GM12878 (cell line): Measurements from ENCODE around the gene KCNMB2. TPM values are rescaled to one million over a fixed set of nuclear protein-coding genes. Genes with fewer than 3 reads are reported as not detected.

Experiments
- ATAC-seq: fragments of 200-7000 bp; cut with Tn5 transposase; 3 replicates; pipeline ENCODE4 v1.9.1; 2020; ENCODE audit warnings: mild to moderate bottlenecking, moderate library complexity
- BruUV-seq: library from RNA; stranded (reverse); fragments of 400-500 nt; replicated peaks from 2 replicates; lab custom pipeline; 2021; lab: Mats Ljungman, UMichigan
- CTCF ChIA-PET: fragments of 300-600 bp; sonication (Branson Sonifier 250); formaldehyde crosslinking; extraction: SDS; loops from one replicate; lab custom pipeline; 2021; ENCODE audit warnings: inconsistent platforms; lab: Yijun Ruan, JAX
- POLR2A ChIA-PET: fragments of 350-600 bp; formaldehyde crosslinking; extraction: SDS; loops from one replicate; lab custom pipeline; 2021; ENCODE audit warnings: inconsistent platforms; lab: Charles Lee
- RAD21 ChIA-PET: fragments of 300-600 bp; sonication (Branson Sonifier 250); formaldehyde crosslinking; loops from one replicate; lab custom pipeline; 2023; ENCODE audit warnings: antibody characterized with exemption; ENCODE audit not compliant: unreplicated experiment; lab: Charles Lee
- SMC1A ChIA-PET: fragments of 300-600 bp; sonication (Branson Sonifier 250); formaldehyde crosslinking; loops from one replicate; lab custom pipeline; 2023; ENCODE audit not compliant: unreplicated experiment, uncharacterized antibody; lab: Charles Lee
- DNase-seq: peaks from one replicate; pipeline ENCODE4 v3.0.0-alpha.2; 2011; ENCODE audit warnings: low read depth, low spot score
- FAIRE-seq: peaks from 3 replicates; lab custom pipeline; 2011; peaks lifted over from hg19 to GRCh38; lab: Jason Lieb, UNC
- H2AFZ ChIP-seq: 2 replicates; pipeline ENCODE4 v1.6.0; 2011; ENCODE audit warnings: low read depth, low read length, control low read depth; ENCODE audit not compliant: control insufficient read depth
- H3K27ac ChIP-seq: 2 replicates; pipeline ENCODE4 v1.5.1; 2011; ENCODE audit warnings: control low read depth; ENCODE audit not compliant: control insufficient read depth, insufficient read depth
- H3K27me3 ChIP-seq, 2 experiments: replicated peaks in 1 of 2; 2 replicates each; pipeline versions ENCODE4 v1.6.0 to v1.6.1; 2011; ENCODE audit warnings: low read length in 1 of 2; ENCODE audit not compliant: control insufficient read depth in 2 of 2, insufficient read depth in 2 of 2
- H3K36me3 ChIP-seq, 2 experiments: 2 replicates each; pipeline ENCODE4 v1.5.1; 2011; ENCODE audit warnings: low read length in 1 of 2; ENCODE audit not compliant: control insufficient read depth in 2 of 2, insufficient read depth in 2 of 2
- H3K4me1 ChIP-seq: 2 replicates; pipeline ENCODE4 v1.6.1; 2011; ENCODE audit warnings: mild to moderate bottlenecking, low read length, moderate library complexity, mixed read lengths; ENCODE audit not compliant: control insufficient read depth, insufficient read depth
- H3K4me2 ChIP-seq: 2 replicates; pipeline ENCODE4 v1.6.0; 2011; ENCODE audit warnings: control low read depth; ENCODE audit not compliant: control insufficient read depth, insufficient read depth
- H3K4me3 ChIP-seq: fragments of 200-600 bp; sonication (generic); 2 replicates; pipeline ENCODE4 v1.5.1; 2016
- H3K79me2 ChIP-seq: 2 replicates; pipeline ENCODE4 v1.6.0; 2011; ENCODE audit warnings: low read length; ENCODE audit not compliant: control insufficient read depth, insufficient read depth
- H3K9ac ChIP-seq: 2 replicates; pipeline ENCODE4 v1.8.0; 2011; ENCODE audit warnings: low read length, control low read depth, mixed read lengths; ENCODE audit not compliant: control insufficient read depth, insufficient read depth
- H3K9me3 ChIP-seq: replicated peaks from 3 replicates; pipeline ENCODE4 v1.5.1; 2011; ENCODE audit warnings: mild to moderate bottlenecking, low read length; ENCODE audit not compliant: control insufficient read depth, insufficient read depth
- H4K20me1 ChIP-seq: 2 replicates; pipeline ENCODE4 v1.6.0; 2011; ENCODE audit not compliant: control insufficient read depth, insufficient read depth
- BCL3 ChIP-seq: IDR thresholded peaks from 2 replicates; pipeline ENCODE4 v1.6.1; 2011; ENCODE audit warnings: borderline replicate concordance, low read depth, mild to moderate bottlenecking, moderate library complexity, low read length; ENCODE audit not compliant: insufficient read depth, poor library complexity, severe bottlenecking
- EED ChIP-seq: sonication (generic); IDR thresholded peaks from 2 replicates; pipeline ENCODE4 v1.6.1; 2016; ENCODE audit warnings: antibody characterized with exemption, low read depth
- IRF3 ChIP-seq: fragments of 450-650 bp; IDR thresholded peaks from 2 replicates; pipeline ENCODE4 v1.6.1; 2014; ENCODE audit warnings: mild to moderate bottlenecking
- JUNB ChIP-seq: IDR thresholded peaks from 2 replicates; pipeline ENCODE4 v1.6.1; 2016; ENCODE audit warnings: antibody characterized with exemption, mild to moderate bottlenecking
- MEF2B ChIP-seq: fragments of 450-650 bp; IDR thresholded peaks from 2 replicates; pipeline ENCODE4 v1.6.1; 2018; ENCODE audit warnings: mild to moderate bottlenecking, moderate library complexity; ENCODE audit not compliant: partially characterized antibody, poor library complexity, severe bottlenecking
- NFIC ChIP-seq: IDR thresholded peaks from 2 replicates; pipeline ENCODE4 v1.6.1; 2012; ENCODE audit warnings: low read depth, mild to moderate bottlenecking, inconsistent platforms, low read length, moderate library complexity
- NR2F1 ChIP-seq: fragments of 450-650 bp; conservative IDR thresholded peaks from 2 replicates; pipeline ENCODE4 v1.6.1; 2017; ENCODE audit warnings: mild to moderate bottlenecking
- POLR2A ChIP-seq: IDR thresholded peaks from 2 replicates; pipeline ENCODE4 v1.6.1; 2011; ENCODE audit warnings: low read depth, mild to moderate bottlenecking, low read length
- POLR2AphosphoS5 ChIP-seq: IDR thresholded peaks from 2 replicates; pipeline ENCODE4 v1.6.1; 2011; ENCODE audit warnings: mild to moderate bottlenecking, low read length, inconsistent platforms
- RUNX3 ChIP-seq: IDR thresholded peaks from 2 replicates; pipeline ENCODE4 v1.6.1; 2012; ENCODE audit warnings: low read length, inconsistent platforms
- SREBF2 ChIP-seq: IDR thresholded peaks from 2 replicates; pipeline ENCODE4 v1.6.1; 2012; ENCODE audit warnings: mild to moderate bottlenecking, low read length
- STAT1 ChIP-seq: fragments of 450-650 bp; conservative IDR thresholded peaks from 2 replicates; pipeline ENCODE4 v1.6.1; 2014; ENCODE audit warnings: antibody characterized with exemption, mild to moderate bottlenecking
- STAT3 ChIP-seq: IDR thresholded peaks from 2 replicates; pipeline ENCODE4 v1.6.1; 2011; ENCODE audit warnings: low read depth, low read length, improper control_type of control experiment
- ZNF207 ChIP-seq: fragments of 450-650 bp; IDR thresholded peaks from 2 replicates; pipeline ENCODE4 v1.6.1; 2014; ENCODE audit warnings: antibody characterized with exemption, mild to moderate bottlenecking, borderline replicate concordance
- ZNF24 ChIP-seq: fragments of 450-650 bp; IDR thresholded peaks from 2 replicates; pipeline ENCODE4 v1.6.1; 2017; ENCODE audit warnings: antibody characterized with exemption, mild to moderate bottlenecking
- WGBS: methylation state at CpG from one replicate; pipeline ENCODE4 v1.1.6; 2016; ENCODE audit warnings: low lambda C conversion rate; ENCODE audit not compliant: insufficient replicate concordance, insufficient coverage; ENCODE audit errors: missing lambda C conversion rate; 5-methylcytosine and 5-hydroxymethylcytosine counted together
- in situ Hi-C: fragments of 300-500 bp; cut with MboI; formaldehyde crosslinking; loops from 9 replicates; pipeline ENCODE4 v1.14.3; 2018; ENCODE audit warnings: mixed read lengths
- intact Hi-C: fragments of 100-400 bp; cut with micrococcal nuclease; formaldehyde crosslinking; loops from one replicate; pipeline ENCODE4 v1.14.2; 2022; ENCODE audit not compliant: unreplicated experiment
- polyA plus RNA-seq, 11 experiments: library from polyadenylated mRNA; depleted of rRNA in 4 of 11; unstranded in 6 of 11; stranded (reverse) in 5 of 11; fragments of >200 nt; fragmentation: Nextera tagmentation in 4 of 11; fragmentation: Illumina TruSeq in 1 of 11; extraction: Ambion mirVana in 4 of 11; extraction: Trizol in 1 of 11; gene quantifications; 1 replicate in 1 of 11; 2 replicates in 10 of 11; pipeline versions ENCODE4 v1.2.1 to v1.2.3, GENCODE V29; 2011 to 2016; ENCODE audit warnings: inconsistent platforms in 2 of 11, missing spikeins in 2 of 11, low read depth in 1 of 11
- total RNA-seq, 4 experiments: library from RNA; depleted of rRNA in 3 of 4; stranded (reverse); fragments of >200 nt in 3 of 4; fragmentation: Illumina TruSeq in 1 of 4; extraction: Trizol in 1 of 4; gene quantifications; 2 replicates each; pipeline versions ENCODE4 v1.2.1 to v1.2.3, GENCODE V29; 2013 to 2021

The KCNMB2 gene
- total and polyA plus RNA-seq, 10 of the 15 experiments (the other 5 are each of a cell fraction or from before 2014, with no cell fraction given): 0.22 to 18.8 (median 11.0) TPM

GRCh38 chr3:178567611-178568010 is 31.4 kb downstream of the KCNMB2 start:
- Histone ChIP-seq H3K36me3 (no peaks in the 10 kb centered on the region), H3K27me3 (no peaks in the 10 kb centered on the region), H3K4me1 (no peaks in the 10 kb centered on the region), H2AFZ (no peak overlapping the region), H3K9me3 (peaks cover 2% of the 10 kb centered on the region; the same call in 1 of the 3 replicates), H4K20me1 (no peaks in the 10 kb centered on the region), H3K4me2 (no peak overlapping the region), H3K9ac (no peak overlapping the region), H3K4me3 (no peak overlapping the region), H3K27ac (no peak overlapping the region), H3K79me2 (peaks cover 4% of the 10 kb centered on the region; the same call in 1 of the 2 replicates)
- intact Hi-C loops (no loop called here), in situ Hi-C loops (no loop called here)
- whole genome bisulfite sequencing: 96% methylated on average over 3 of the region's 3 CpGs
- DNase-seq (no peak), ATAC-seq (no peak), FAIRE-seq (no peak)
- no peak for TF ChIP-seq POLR2AphosphoS5
- TF ChIP-seq RUNX3: peak; percentile 32; the same call in 1 of the 2 replicates
- TF ChIP-seq ZNF24: no peak
- POLR2A ChIA-PET: no interaction called here
- RAD21 ChIA-PET: interaction anchor here (1.2 kb wide), 1 partner anchor 9 kb away, joined by 3 read pairs; no protein-coding TSS in a partner anchor
- no TSS peak for BruUV-seq
- CTCF ChIA-PET: no interaction called here
- SMC1A ChIA-PET: interaction anchor here (0.9 to 1.2 kb wide), 3 partner anchors 9 to 49 kb away, joined by 3 to 4 read pairs (median 4); no protein-coding TSS in a partner anchor

GRCh38 chr3:178568155-178568731 is 32.0 kb downstream of the KCNMB2 start:
- POLR2A ChIA-PET: no interaction called here
- ATAC-seq: no peak
- TF ChIP-seq MEF2B (no peak), NR2F1 (no peak), EED (0 out of 2 replicates have a peak, but pooled peaks have one; percentile 44), STAT3 (no peak), SREBF2 (no peak), NFIC (peak; percentile 26), ZNF207 (no peak), STAT1 (no peak), IRF3 (no peak), POLR2A (no peak), BCL3 (no peak), RUNX3 (peak; percentile 69), JUNB (peak; percentile 47; the same call in 1 of the 2 replicates)

More at GRCh38 chr3:178568155-178568731, 32.0 kb downstream of the KCNMB2 start:
- H3K36me3 ChIP-seq: no peaks in the 10 kb centered on the region
- CTCF ChIA-PET: no interaction called here
- no peaks in the 10 kb centered on the region for H4K20me1 ChIP-seq
- peaks cover 4% of the 10 kb centered on the region; the same call in 1 of the 2 replicates for H3K79me2 ChIP-seq
- WGBS: 20% methylated on average over 2 of the region's 2 CpGs
- BruUV-seq: no TSS peak
- RAD21 ChIA-PET: no interaction called here
- no peak overlapping the region for H3K9ac ChIP-seq
- H3K27ac ChIP-seq: no peak overlapping the region
- in situ Hi-C loops: no loop called here
- SMC1A ChIA-PET: interaction anchor here (0.8 to 1.2 kb wide), 5 partner anchors 10 to 347 kb away, joined by 3 to 4 read pairs (median 3); no protein-coding TSS in a partner anchor
- FAIRE-seq (no peak), DNase-seq (no peak)
- no peaks in the 10 kb centered on the region for H3K27me3 ChIP-seq
- no peak overlapping the region for H3K4me2 ChIP-seq
- H3K9me3 ChIP-seq: peaks cover 2% of the 10 kb centered on the region; the same call in 1 of the 3 replicates
- H3K4me3 ChIP-seq: no peak overlapping the region
- intact Hi-C loops: no loop called here
- no peaks in the 10 kb centered on the region for H3K4me1 ChIP-seq
- H2AFZ ChIP-seq: no peak overlapping the region
